ENCODE measurements around the gene OR3A3.

DNA sequence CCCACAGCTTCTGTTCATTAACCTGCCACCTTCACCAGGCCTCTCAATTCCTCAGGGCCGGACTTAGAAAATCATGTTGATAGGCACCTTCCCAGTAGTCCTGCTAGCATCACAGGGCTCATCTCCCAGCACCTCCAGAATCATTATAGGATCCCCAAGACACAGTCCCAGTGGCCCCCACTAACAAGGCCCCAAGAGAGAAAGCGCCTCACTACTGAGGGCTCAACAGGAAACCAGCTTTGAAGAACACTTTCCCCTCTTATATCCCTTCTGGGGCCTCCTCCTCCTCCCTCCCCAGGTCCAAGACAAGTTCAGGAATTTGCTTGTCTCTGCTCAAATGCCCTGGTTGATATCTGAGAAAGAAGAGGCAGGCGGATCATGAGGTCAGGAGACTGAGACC, at the start of gene OR3A3:
- no peak for TF ChIP-seq BHLHE40 (IDR thresholded peaks at IDR 0.05; ENCODE audit: borderline replicate concordance)
- TF ChIP-seq ELF4 (IDR thresholded peaks at IDR 0.05): no peak
- TF ChIP-seq ARNT (IDR thresholded peaks at IDR 0.05): no peak
- TF ChIP-seq FOXA1 (IDR thresholded peaks at IDR 0.05): no peak
- no peak for TF ChIP-seq FOXK2 (IDR thresholded peaks at IDR 0.05)
- no peak for TF ChIP-seq SUZ12 (IDR thresholded peaks at IDR 0.05)
- TF ChIP-seq FOXM1 (IDR thresholded peaks at IDR 0.05; ENCODE audit: borderline replicate concordance): no peak
- TF ChIP-seq SP1 (IDR thresholded peaks at IDR 0.05): no peak
- no peak for TF ChIP-seq TARDBP (IDR thresholded peaks at IDR 0.05)
- TF ChIP-seq CTBP1 (IDR thresholded peaks at IDR 0.05; ENCODE audit: borderline replicate concordance): no peak
- TF ChIP-seq L3MBTL2 (conservative IDR thresholded peaks at IDR 0.05): no peak
- TF ChIP-seq HDGF (IDR thresholded peaks at IDR 0.05; ENCODE audit: borderline replicate concordance): no peak
